GM18520 (cell line): ENCODE results near the gene CSPG5.

Experiments used
- ATAC-seq: cut with Tn5 transposase; IDR thresholded peaks from one replicate; pipeline ENCODE4 v1.9.1; 2021; ENCODE audit not compliant: unreplicated experiment

Gene CSPG5

GRCh38 chr3:47541583-47542108, 37.0 kb downstream of the CSPG5 start:
- no peak for ATAC-seq

GRCh38 chr3:47540281-47540680, 38.4 kb downstream of the CSPG5 start:
- no peak for ATAC-seq

DNA sequence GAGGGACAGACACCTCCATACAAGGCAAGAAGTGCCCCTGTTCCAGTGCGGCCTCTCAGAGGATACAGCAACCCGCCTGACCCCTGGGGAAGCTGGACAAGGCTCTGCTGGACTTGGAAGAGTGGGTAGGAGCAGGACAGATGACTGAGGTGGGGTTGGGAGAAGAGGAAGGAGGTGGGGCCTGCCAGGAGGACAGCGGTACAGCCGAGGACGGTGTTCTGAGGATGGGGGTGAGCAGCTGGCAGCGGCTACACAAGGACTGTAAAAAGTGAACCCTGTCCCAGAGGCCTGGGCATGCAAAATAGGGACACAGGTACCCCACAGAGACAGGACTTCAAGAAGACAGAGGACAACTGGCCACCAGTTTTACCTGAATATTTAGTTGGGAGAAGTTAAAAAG, 41.7 kb downstream of the CSPG5 start:
- no peak for ATAC-seq

DNA sequence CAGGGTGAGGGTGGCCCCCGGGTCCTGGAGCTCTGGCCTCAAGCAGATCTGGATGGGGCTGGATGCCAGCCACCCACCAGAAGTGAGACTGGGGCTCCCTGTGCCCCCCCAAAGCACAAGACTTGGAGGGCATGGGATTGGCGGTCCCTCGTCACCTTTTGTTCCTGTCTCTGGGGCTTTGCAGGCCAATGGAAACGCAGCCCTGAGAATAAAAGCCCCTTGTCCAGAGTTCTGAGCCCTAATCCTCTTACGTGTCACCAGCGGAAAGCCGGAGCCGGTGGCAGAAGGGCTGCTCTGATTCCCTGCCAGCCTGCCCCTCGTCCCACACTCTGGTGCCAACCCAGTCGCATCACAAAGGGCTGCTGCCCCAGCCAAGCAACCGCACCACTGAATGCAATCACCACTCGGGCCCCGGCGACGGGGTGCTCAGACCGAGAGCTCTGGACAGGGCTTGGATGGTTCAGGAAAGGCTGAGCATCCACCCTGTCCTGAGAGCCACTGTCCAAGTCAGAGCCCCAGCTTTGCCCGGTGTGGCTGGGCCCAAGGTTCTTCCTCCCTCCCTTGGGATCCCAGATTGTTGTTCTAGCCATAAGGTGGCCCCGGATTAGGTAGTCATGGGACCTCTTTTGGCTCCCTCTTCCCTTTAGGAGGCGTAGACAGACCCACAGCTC, 42.3 kb downstream of the CSPG5 start:
- no peak for ATAC-seq

GRCh38 chr3:47533996-47534454, 44.6 kb downstream of the CSPG5 start:
- ATAC-seq: no peak

DNA sequence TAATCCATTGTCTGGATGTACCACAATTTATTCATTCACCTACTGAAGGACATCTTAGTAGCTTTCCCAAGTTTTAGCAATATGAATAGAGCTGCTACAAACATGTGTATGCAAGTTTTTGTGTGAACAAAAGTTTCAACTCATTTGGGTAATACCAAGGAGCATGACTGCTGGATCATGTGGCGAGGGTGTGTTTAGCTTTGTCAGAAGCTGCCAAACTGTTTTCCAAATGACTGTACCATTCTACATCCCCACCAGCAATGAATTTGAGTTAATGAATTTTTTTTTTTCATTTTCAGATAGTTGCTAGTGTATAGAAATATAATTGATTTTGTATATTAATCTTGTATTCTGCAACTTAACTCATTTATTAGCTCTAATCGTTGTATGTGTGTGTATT, 45.2 kb downstream of the CSPG5 start:
- ATAC-seq: no peak

GRCh38 chr3:47527952-47528725, 50.5 kb downstream of the CSPG5 start:
- no peak for ATAC-seq

GRCh38 chr3:47525617-47526016, 53.0 kb downstream of the CSPG5 start:
- ATAC-seq: no peak

- no peak for ATAC-seq
Measured at GRCh38 chr3:47523310-47524073, 55.2 kb downstream of the CSPG5 start.

DNA sequence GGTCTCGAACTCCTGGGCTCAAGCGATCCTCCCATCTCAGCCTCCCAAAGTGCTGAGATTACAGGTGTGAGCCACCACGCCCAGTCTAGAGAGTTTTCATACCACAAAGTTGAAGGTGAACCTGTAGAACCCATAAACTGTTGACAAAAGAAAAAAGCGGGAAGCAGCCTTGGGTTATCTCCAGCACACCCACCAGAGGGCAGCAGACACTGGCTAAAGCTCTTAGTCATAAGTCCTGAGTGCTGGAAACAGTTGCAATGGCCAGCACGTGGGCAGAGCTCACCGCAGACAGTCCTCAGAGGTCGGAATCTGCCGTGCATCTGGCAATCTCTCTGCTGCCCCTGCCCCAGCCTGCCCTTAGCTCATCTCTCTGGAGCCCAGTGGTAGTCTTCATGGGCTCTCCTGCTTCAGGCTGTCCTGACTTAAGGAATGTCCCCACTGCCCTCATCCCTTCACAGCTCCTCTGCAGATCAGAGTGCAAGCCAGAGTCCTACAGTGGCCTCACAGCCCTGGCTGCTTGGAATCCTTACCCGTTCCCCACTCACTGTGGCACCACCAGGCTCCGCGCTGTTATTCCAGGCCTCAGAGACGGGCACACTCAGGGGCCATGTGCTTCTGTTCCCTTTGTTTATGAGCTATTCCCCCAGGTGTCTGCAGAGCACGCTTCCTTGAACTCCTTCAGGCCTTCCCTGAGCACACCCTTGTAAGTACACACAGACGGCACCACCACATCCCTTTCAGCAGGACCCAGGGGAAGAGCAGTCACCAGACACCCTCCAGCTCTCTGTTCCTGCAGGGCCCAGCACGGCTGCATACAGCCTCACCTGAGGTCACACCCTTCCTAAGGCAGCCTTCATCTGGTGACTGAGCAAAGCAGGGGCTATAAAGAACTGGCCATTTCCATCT, 56.3 kb downstream of the CSPG5 start:
- peak; percentile 52 for ATAC-seq

DNA sequence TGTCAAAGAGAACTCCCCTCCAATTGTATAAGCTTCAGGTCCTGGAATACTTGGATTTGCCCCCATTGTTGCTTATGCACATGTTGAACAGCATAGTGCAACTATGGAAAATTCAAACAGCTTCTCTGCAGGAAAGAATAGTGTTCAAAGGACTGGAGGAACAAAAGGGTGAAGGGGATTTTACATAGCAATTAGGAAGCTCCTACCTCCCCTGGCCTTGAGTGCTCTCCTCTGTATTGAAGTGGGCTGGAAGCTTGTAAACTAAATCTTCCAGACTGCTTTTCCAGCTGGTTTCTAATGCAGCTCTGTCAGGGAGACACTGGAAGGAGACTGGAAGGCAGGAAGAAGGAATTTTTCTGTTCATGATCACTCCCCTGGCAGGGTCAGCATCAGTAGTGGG, 57.9 kb downstream of the CSPG5 start:
- no peak for ATAC-seq

- no peak for ATAC-seq
Measured at GRCh38 chr3:47517937-47518336, 60.7 kb downstream of the CSPG5 start.

GRCh38 chr3:47515864-47516319, 62.8 kb downstream of the CSPG5 start:
- ATAC-seq: no peak

DNA sequence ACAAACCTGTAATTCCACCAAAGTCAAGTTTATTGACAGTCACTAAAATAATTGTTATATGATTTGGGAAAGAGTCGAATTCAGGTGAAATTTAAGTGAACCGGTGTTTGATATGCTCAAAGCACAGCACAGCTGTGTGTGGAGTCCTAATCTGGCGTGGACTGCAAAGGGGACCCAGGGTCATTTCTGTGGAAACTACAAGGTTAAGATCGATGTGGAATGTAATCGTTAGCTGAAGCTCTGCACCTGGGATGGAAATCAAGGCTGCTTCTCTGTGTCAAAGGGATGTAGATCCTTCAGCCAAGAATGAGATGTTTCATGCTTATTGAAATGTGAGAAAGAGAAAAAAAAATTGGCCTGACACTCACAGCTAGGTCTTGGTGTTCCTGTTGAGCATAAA, 63.6 kb downstream of the CSPG5 start:
- no peak for ATAC-seq

GRCh38 chr3:47513125-47513929, 65.3 kb downstream of the CSPG5 start, which contains the start of gene ELP6:
Gene ELP6, minus strand, starts transcription at chr3:47513712. Its CDS starts 122 bp downstream, at chr3:47513590.
- ATAC-seq: peak; percentile 87

DNA sequence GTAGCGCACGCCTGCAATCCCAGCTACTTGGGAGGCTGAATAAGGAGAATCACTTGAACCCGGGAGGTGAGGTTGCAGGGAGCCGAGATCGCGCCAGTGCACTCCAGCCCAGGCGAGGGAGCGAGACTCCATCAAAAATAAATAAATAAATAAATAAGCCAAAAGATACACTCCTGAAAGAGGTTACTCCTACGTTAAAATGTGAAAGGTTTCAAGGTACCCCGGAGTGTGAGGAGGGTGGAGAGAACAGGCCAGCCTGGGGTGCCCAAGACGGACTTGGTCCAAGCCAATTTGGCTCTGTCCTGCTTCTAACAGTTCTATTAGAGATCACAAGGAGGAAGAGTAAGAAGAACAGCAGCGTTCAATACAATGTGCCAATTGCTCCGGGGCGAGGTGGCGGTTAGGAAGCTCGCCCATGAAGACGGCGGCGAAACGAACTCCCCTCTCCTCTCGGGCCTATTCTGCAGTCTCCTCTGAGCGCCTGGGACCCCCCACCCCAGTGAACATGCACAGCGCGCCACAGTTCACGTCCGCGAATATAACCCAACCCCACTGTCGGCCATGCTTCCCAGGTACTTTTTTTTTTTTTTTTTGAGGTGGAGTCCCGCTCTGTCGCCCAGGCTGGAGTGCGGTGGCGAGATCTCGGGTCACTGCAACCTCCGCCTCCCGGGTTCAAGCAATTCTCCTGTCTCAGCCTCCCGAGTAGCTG, 66.1 kb downstream of the CSPG5 start:
- ATAC-seq: no peak
